ENCODE measurements around the gene SYNPO.

SYNPO gene

DNA sequence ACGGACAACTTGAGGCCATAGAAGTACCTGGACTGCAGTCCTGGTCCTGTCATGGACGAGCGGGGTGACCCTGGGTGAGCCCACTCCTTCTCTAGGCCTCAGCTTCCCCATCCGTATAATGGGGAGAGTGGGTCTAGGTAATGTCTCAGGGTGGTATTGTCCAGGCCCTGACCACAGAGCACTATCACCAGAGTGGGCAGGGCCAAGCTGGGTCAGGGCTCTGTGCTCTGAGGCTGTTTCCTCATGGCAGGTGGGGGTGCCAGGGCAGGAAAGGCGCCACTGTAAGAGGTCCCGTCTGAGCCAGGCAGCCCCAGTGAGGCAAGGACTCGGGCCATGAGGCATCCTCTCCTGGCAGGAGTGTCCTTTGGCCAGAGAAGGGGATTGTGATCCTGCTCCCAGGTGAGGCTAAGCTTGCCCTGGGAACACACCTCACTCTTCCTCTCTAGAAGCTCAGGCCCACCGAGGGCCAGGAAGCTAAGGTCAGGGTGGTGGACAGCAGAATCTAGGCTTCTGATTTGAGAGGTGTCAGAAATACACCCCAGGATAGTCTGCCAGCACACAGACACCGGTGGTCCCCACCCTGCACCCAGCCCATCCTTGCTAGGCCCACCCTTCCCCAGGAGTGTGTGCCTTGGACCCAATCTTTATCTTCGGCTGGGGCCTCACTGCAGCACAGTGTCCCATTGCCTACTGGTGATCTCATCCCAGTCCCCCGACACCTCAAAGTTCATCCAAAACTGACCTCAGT lies 19.1 kb downstream of the SYNPO start:
- Histone ChIP-seq H3K9me3 (ENCODE audit: control insufficient read depth, low read length) (no peaks in the 10 kb centered on the region), H3K4me3 (ENCODE audit: low read length) (no peak overlapping the region), H3K9ac (ENCODE audit: low read length) (no peak overlapping the region), H3K4me1 (ENCODE audit: control insufficient read depth, insufficient read depth, low read length) (peaks cover 12% of the 10 kb centered on the region), H3K36me3 (ENCODE audit: control insufficient read depth, insufficient read depth, low read length) (no peaks in the 10 kb centered on the region), H3K27me3 (ENCODE audit: control insufficient read depth, insufficient read depth, low read length) (no peaks in the 10 kb centered on the region)

DNA sequence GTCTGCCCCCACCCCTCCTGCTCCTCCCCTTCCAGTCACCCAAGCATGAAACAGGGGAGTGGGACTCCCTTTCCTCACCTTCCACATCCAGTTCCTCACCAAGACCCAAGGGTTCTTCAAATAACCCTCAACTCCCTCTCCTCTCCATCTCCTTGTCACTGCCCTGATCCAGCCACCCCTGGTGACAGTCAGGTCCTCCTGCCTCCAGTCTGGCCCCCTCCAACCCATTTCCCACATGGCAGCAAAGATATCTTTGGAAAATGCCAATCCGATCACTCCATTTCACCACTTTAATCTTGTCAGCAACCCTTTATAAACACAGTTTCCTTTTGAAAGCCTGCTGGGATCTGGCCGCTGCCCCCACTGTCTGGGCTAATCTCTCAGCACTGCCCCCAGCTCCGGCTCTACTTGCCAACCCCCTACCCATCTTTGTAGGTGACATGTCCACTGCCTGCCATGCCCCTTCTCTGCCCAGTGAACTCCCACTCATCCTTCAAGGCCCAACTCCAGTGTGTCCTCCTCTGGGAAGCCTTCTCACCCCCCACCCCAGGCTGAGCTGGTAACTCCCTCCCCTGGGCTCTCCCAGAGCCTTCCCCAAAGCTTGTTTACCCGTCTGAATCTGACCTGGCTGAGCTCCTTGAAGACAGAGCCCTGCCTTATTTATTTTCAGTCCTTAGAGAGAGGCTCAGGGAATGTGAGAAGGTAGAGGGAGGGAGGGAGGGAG lies 19.8 kb downstream of the SYNPO start:
- H3K4me1 ChIP-seq (ENCODE audit: control insufficient read depth, insufficient read depth, low read length) = peaks cover 11% of the 10 kb centered on the region
- no peak overlapping the region for H3K4me3 ChIP-seq (ENCODE audit: low read length)
- no peak overlapping the region for H3K9ac ChIP-seq (ENCODE audit: low read length)
- H3K36me3 ChIP-seq (ENCODE audit: control insufficient read depth, insufficient read depth, low read length) = no peaks in the 10 kb centered on the region
- no peaks in the 10 kb centered on the region for H3K27me3 ChIP-seq (ENCODE audit: control insufficient read depth, insufficient read depth, low read length)
- H3K9me3 ChIP-seq (ENCODE audit: control insufficient read depth, low read length) = no peaks in the 10 kb centered on the region

DNA sequence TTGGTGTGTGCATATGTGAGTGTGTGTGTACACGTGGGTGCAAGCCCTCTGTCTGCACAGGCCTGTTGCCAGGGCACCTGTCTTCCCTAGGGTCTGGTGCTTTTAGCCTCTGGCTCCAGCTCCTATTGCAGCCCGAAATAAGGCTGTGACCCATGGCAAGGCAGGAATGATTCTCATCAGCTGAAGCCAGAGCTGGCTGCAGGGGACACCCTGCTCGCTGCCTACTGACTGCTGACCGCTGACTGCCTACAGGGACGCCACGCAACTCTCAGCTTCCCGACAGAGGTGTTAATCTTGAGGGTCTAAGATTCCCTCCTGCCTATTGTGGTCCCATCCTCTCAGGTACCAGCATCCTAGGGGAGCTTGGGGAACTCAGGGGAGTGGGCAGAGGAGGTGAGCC lies 20.6 kb downstream of the SYNPO start, which contains the start of gene MYOZ3:
MYOZ3 (plus strand) TSS at position 166 of the 400 bp plus-strand sequence. CDS start 1,691 bp downstream, outside the sequence.
- H3K4me1 ChIP-seq (ENCODE audit: control insufficient read depth, insufficient read depth, low read length) = peaks cover 8% of the 10 kb centered on the region
- H3K36me3 ChIP-seq (ENCODE audit: control insufficient read depth, insufficient read depth, low read length) = no peaks in the 10 kb centered on the region
- H3K9ac ChIP-seq (ENCODE audit: low read length) = no peak within 1 kb of the TSS
- H3K4me3 ChIP-seq (ENCODE audit: low read length) = no peak within 1 kb of the TSS
- no peaks in the 10 kb centered on the region for H3K27me3 ChIP-seq (ENCODE audit: control insufficient read depth, insufficient read depth, low read length)
- H3K9me3 ChIP-seq (ENCODE audit: control insufficient read depth, low read length) = no peaks in the 10 kb centered on the region

GRCh38 chr5:150661821-150662596 lies 21.5 kb downstream of the SYNPO start:
- H3K27me3 ChIP-seq (ENCODE audit: control insufficient read depth, insufficient read depth, low read length) = no peaks in the 10 kb centered on the region
- no peak overlapping the region for H3K4me3 ChIP-seq (ENCODE audit: low read length)
- no peaks in the 10 kb centered on the region for H3K36me3 ChIP-seq (ENCODE audit: control insufficient read depth, insufficient read depth, low read length)
- H3K9me3 ChIP-seq (ENCODE audit: control insufficient read depth, low read length) = no peaks in the 10 kb centered on the region
- no peak overlapping the region for H3K9ac ChIP-seq (ENCODE audit: low read length)
- H3K4me1 ChIP-seq (ENCODE audit: control insufficient read depth, insufficient read depth, low read length) = peaks cover 4% of the 10 kb centered on the region

DNA sequence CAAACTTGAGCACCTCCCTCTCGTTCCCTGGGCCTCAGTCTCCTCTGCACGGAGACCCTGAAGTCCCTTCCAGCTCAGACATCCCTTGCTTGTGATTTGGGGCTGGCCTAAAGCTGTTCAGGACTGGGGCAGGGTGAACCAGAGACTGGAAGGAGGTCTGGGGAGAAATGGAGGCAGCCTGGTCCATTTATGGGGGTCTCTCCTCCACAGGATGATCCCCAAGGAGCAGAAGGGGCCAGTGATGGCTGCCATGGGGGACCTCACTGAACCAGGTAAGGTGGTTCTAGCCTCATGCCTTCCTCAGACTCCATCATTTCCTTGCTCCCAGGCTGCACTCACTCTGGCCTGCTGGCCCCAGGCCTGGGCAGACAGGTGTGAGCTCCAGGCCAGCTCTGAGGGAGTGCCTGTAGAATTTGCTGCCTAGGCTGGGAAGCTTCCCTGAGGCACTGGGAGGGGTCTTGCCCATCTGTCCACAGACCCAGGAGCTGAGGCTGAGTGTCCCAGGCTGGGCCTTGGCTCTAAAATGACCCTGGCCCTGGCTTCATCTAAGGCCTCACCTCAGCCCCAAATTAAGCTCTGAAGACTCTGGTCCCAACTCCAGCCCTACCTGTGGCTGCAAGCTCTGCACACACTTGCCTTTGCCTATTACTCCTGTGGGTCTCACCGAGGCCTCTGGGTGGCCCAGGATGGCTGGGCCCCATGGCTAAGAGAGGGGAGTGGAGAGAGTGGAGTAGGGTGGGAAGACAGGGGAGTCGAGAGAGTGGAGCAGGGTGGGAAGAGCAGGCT lies 22.5 kb downstream of the SYNPO start:
- peaks cover 5% of the 10 kb centered on the region for H3K27me3 ChIP-seq (ENCODE audit: control insufficient read depth, insufficient read depth, low read length)
- H3K36me3 ChIP-seq (ENCODE audit: control insufficient read depth, insufficient read depth, low read length) = no peaks in the 10 kb centered on the region
- H3K4me3 ChIP-seq (ENCODE audit: low read length) = no peak overlapping the region
- H3K9ac ChIP-seq (ENCODE audit: low read length) = no peak overlapping the region
- no peaks in the 10 kb centered on the region for H3K9me3 ChIP-seq (ENCODE audit: control insufficient read depth, low read length)
- H3K4me1 ChIP-seq (ENCODE audit: control insufficient read depth, insufficient read depth, low read length) = no peaks in the 10 kb centered on the region

DNA sequence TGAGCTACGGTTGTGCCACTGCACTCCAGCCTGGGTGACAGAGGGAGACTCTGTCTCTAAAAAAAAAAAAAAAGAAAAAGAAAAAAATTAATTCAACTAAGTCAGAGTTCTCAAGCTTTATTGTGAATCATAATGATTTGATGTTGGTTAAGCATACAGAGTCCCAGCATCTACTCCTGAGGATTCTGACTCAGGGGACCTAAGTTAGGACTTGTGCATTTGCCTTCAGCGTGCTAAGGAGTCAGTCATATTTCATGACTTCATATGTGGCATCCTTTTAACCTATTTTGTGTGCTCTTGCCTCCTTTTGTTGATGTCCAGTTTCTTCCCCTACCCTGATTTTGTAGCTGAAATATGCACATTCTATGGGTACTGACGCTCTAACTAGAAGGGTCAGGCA lies 23.5 kb downstream of the SYNPO start:
- H3K36me3 ChIP-seq (ENCODE audit: control insufficient read depth, insufficient read depth, low read length) = no peaks in the 10 kb centered on the region
- H3K4me3 ChIP-seq (ENCODE audit: low read length) = no peak overlapping the region
- H3K9me3 ChIP-seq (ENCODE audit: control insufficient read depth, low read length) = no peaks in the 10 kb centered on the region
- no peak overlapping the region for H3K9ac ChIP-seq (ENCODE audit: low read length)
- peaks cover 5% of the 10 kb centered on the region for H3K27me3 ChIP-seq (ENCODE audit: control insufficient read depth, insufficient read depth, low read length)
- H3K4me1 ChIP-seq (ENCODE audit: control insufficient read depth, insufficient read depth, low read length) = no peaks in the 10 kb centered on the region

DNA sequence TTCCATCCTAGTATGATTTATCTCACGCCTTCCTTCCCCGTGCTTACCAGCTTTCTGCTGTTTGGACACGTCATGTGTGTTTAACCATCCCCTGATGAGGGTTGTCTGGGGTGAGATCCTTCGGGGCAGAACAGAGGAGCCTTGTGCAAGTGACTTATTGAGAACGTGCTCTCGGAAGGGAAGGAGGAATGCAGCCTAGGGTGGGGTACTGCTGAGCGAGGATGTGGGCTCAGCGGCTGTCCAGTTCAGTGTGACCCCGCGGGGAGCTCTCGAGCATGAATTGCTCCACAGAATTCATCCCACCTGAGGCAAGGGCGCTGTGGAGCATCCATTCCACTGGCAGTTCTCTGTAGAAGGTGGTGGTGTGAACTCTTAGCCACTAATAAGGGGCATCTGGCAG lies 24.6 kb downstream of the SYNPO start:
- no peak overlapping the region for H3K9ac ChIP-seq (ENCODE audit: low read length)
- no peaks in the 10 kb centered on the region for H3K36me3 ChIP-seq (ENCODE audit: control insufficient read depth, insufficient read depth, low read length)
- no peak overlapping the region for H3K4me3 ChIP-seq (ENCODE audit: low read length)
- H3K9me3 ChIP-seq (ENCODE audit: control insufficient read depth, low read length) = no peaks in the 10 kb centered on the region
- no peaks in the 10 kb centered on the region for H3K4me1 ChIP-seq (ENCODE audit: control insufficient read depth, insufficient read depth, low read length)
- H3K27me3 ChIP-seq (ENCODE audit: control insufficient read depth, insufficient read depth, low read length) = peaks cover 6% of the 10 kb centered on the region

DNA sequence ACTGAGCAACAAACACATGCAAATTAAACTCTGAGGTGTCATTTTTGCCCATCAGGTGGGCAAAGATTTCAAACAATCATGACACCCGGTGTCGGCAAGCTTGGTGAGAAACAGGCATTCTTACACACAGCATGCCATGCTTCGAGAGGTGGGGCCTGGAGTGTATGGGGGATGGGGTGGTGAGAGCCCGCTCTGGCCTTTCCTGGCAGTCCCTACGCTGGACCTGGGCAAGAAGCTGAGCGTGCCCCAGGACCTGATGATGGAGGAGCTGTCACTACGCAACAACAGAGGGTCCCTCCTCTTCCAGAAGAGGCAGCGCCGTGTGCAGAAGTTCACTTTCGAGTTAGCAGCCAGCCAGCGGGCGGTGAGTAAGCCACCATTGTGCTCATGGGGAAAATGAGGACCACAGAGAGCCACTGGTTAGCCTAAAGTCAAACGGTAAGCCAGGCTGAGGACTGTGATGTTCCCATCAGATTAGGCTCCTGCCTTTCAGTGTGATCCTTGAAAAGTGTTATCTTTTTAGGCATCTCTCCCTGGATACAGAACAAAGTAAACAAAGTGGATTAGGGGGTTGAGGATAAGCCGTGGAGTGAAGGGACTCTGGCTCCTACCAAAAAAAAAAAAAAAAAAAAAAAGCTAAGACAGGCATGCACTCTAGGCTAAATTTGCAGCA lies 30.0 kb downstream of the SYNPO start:
- Histone ChIP-seq H3K36me3 (ENCODE audit: control insufficient read depth, insufficient read depth, low read length) (no peaks in the 10 kb centered on the region), H3K27me3 (ENCODE audit: control insufficient read depth, insufficient read depth, low read length) (peaks cover 35% of the 10 kb centered on the region), H3K4me3 (ENCODE audit: low read length) (no peak overlapping the region), H3K4me1 (ENCODE audit: control insufficient read depth, insufficient read depth, low read length) (peaks cover 12% of the 10 kb centered on the region), H3K9ac (ENCODE audit: low read length) (no peak overlapping the region), H3K9me3 (ENCODE audit: control insufficient read depth, low read length) (no peaks in the 10 kb centered on the region)

DNA sequence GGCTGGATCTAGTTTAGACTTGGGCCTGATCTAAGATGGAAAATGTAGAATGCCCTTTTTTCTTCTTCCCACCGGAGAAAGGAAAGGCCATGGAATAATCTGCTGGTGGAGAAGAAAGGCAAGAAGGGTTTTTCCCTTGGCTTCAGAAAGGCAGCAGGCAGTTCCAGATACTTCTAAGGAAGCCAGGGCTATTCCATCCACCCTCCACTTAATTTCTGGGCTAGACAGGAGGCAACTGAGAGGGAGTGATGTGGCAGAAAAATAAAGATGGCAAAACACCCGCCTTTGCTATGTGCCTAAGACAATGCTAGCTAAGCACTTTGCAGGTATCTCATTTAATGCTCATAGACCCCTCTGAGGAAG lies 30.5 kb downstream of the SYNPO start:
- no peaks in the 10 kb centered on the region for H3K36me3 ChIP-seq (ENCODE audit: control insufficient read depth, insufficient read depth, low read length)
- H3K27me3 ChIP-seq (ENCODE audit: control insufficient read depth, insufficient read depth, low read length) = peaks cover 35% of the 10 kb centered on the region
- no peak overlapping the region for H3K9ac ChIP-seq (ENCODE audit: low read length)
- H3K4me1 ChIP-seq (ENCODE audit: control insufficient read depth, insufficient read depth, low read length) = peaks cover 12% of the 10 kb centered on the region
- no peak overlapping the region for H3K4me3 ChIP-seq (ENCODE audit: low read length)
- H3K9me3 ChIP-seq (ENCODE audit: control insufficient read depth, low read length) = no peaks in the 10 kb centered on the region

GRCh38 chr5:150671509-150672236 lies 31.2 kb downstream of the SYNPO start:
- Histone ChIP-seq H3K9ac (ENCODE audit: low read length) (peak overlapping the region; percentile 47), H3K9me3 (ENCODE audit: control insufficient read depth, low read length) (no peaks in the 10 kb centered on the region), H3K4me3 (ENCODE audit: low read length) (peak overlapping the region; percentile 36)

More at GRCh38 chr5:150671509-150672236, 31.2 kb downstream of the SYNPO start:
- Histone ChIP-seq H3K4me1 (ENCODE audit: control insufficient read depth, insufficient read depth, low read length) (peaks cover 12% of the 10 kb centered on the region), H3K36me3 (ENCODE audit: control insufficient read depth, insufficient read depth, low read length) (no peaks in the 10 kb centered on the region), H3K27me3 (ENCODE audit: control insufficient read depth, insufficient read depth, low read length) (peaks cover 35% of the 10 kb centered on the region)

All from mucosa of stomach (tissue), 1 donor.